PC-3 (cell line): ENCODE data around the gene CAMSAP1. TPM values are rescaled to one million over a fixed set of nuclear protein-coding genes. Genes with fewer than 3 reads are reported as not detected.

ENCODE experiments used
- ATAC-seq: fragments of 200-7000 bp; cut with Tn5 transposase; 2 replicates; pipeline ENCODE4 v1.9.1; 2020; ENCODE audit warnings: mild to moderate bottlenecking, moderate library complexity
- BruUV-seq: library from RNA; stranded (reverse); fragments of 400-500 nt; replicated peaks from 2 replicates; lab custom pipeline; 2021; lab: Mats Ljungman, UMichigan
- CTCF ChIA-PET: fragments of 300-600 bp; sonication (Branson Sonifier 250); formaldehyde crosslinking; loops from one replicate; lab custom pipeline; 2022; ENCODE audit warnings: antibody characterized with exemption; lab: Charles Lee
- POLR2A ChIA-PET: fragments of 300-600 bp; sonication (Branson Sonifier 250); formaldehyde crosslinking; loops from one replicate; lab custom pipeline; 2022; ENCODE audit warnings: antibody characterized with exemption; ENCODE audit not compliant: unreplicated experiment; lab: Charles Lee
- DNase-seq: peaks from one replicate; pipeline ENCODE4 v3.0.0-alpha.2; 2015
- H2AFZ ChIP-seq: fragments of 300-600 bp; sonication (generic); 2 replicates; pipeline ENCODE4 v1.6.0; 2016; ENCODE audit warnings: antibody characterized with exemption, low read length
- H3F3A ChIP-seq: fragments of 300-600 bp; sonication (generic); one replicate; pipeline ENCODE4 v1.6.0; 2017; ENCODE audit warnings: antibody characterized with exemption, low read length, control low read depth, mild to moderate bottlenecking; ENCODE audit not compliant: unreplicated experiment
- H3K27ac ChIP-seq: fragments of 300-600 bp; sonication (generic); 2 replicates; pipeline ENCODE4 v1.5.1; 2016; ENCODE audit warnings: mild to moderate bottlenecking, low read length
- H3K27me3 ChIP-seq: fragments of 300-600 bp; sonication (generic); 2 replicates; pipeline ENCODE4 v1.6.1; 2016; ENCODE audit warnings: low read length, mixed read lengths
- H3K36me3 ChIP-seq: fragments of 300-600 bp; sonication (generic); 2 replicates; pipeline ENCODE4 v1.6.1; 2016; ENCODE audit warnings: low read depth, mixed run types, low read length, mixed read lengths
- H3K4me1 ChIP-seq: fragments of 300-600 bp; sonication (generic); 2 replicates; pipeline ENCODE4 v1.5.1; 2016; ENCODE audit warnings: low read length; ENCODE audit not compliant: insufficient read depth
- H3K4me2 ChIP-seq: fragments of 300-600 bp; sonication (generic); 2 replicates; pipeline ENCODE4 v1.6.0; 2016; ENCODE audit warnings: low read length
- H3K4me3 ChIP-seq: fragments of 300-600 bp; sonication (generic); 2 replicates; pipeline ENCODE4 v1.5.1; 2016; ENCODE audit warnings: mild to moderate bottlenecking, low read length, mixed read lengths
- H3K79me2 ChIP-seq: fragments of 300-600 bp; sonication (generic); 2 replicates; pipeline ENCODE4 v1.6.1; 2017; ENCODE audit warnings: low read length, mixed read lengths
- H3K9ac ChIP-seq: fragments of 300-600 bp; sonication (generic); 2 replicates; pipeline ENCODE4 v1.6.0; 2016; ENCODE audit warnings: mild to moderate bottlenecking, low read length
- H3K9me2 ChIP-seq: fragments of 300-600 bp; sonication (generic); replicated peaks from 2 replicates; pipeline ENCODE4 v1.6.1; 2016; ENCODE audit warnings: mixed run types, low read length, mixed read lengths
- H3K9me3 ChIP-seq: fragments of 300-600 bp; sonication (generic); 2 replicates; pipeline ENCODE4 v1.6.1; 2016; ENCODE audit warnings: low read length, mixed read lengths
- H4K20me1 ChIP-seq: fragments of 300-600 bp; sonication (generic); 2 replicates; pipeline ENCODE4 v1.6.1; 2016; ENCODE audit warnings: low read length, mixed read lengths
- EZH2 ChIP-seq: fragments of 300-600 bp; sonication (generic); IDR thresholded peaks from one replicate; pipeline ENCODE4 v1.6.1; 2017; ENCODE audit warnings: antibody characterized with exemption, mild to moderate bottlenecking, low read length; ENCODE audit not compliant: unreplicated experiment
- EZH2phosphoT487 ChIP-seq: fragments of 300-600 bp; sonication (generic); IDR thresholded peaks from 2 replicates; pipeline ENCODE4 v1.6.1; 2018; ENCODE audit warnings: mild to moderate bottlenecking, antibody characterized with exemption, low read length, borderline replicate concordance
- intact Hi-C: fragments of 100-400 bp; cut with micrococcal nuclease; formaldehyde crosslinking; loops from 2 replicates; pipeline ENCODE4 v1.9.0; 2023
- total RNA-seq: library from RNA; depleted of rRNA; stranded (reverse); fragments of >200 nt; gene quantifications from 2 replicates; pipeline ENCODE4 v1.2.3, GENCODE V29; 2014
- TF ChIP-seq, protein P1 (sequence below): fragments of 300-600 bp; sonication (generic); conservative IDR thresholded peaks from 2 replicates; pipeline ENCODE4 v1.5.1; 2017; ENCODE audit warnings: antibody characterized with exemption, low read depth, mild to moderate bottlenecking, low read length

The CAMSAP1 gene
- total RNA-seq, 1 experiment from 2014 or later = 16.4 TPM

DNA sequence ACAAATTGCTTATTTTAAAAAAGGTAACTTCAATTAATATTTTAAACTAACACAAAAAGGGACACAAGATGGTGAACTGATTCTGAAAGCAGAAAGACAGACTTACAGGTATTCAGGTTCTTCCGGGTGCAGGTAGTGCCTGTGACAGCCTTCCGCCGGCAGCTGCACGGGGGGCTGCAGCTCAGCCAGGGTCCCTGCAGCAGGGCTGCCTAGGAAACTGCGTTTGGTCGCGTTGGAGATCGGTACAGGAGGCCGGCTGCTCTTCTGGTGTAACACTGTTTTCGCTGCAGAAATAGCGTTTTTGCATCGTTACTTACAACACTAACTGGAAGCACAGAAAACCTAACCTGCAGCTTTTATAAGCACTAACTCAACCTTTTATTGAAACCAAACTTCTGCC, 80.0 kb downstream of the CAMSAP1 start:
- Histone ChIP-seq H2AFZ (no peak overlapping the region), H3K4me3 (no peak overlapping the region), H3K27ac (no peak overlapping the region), H3K27me3 (no peaks in the 10 kb centered on the region), H3K4me1 (no peaks in the 10 kb centered on the region), H3K9me3 (no peaks in the 10 kb centered on the region), H3F3A (no peaks in the 10 kb centered on the region), H3K4me2 (no peak overlapping the region), H3K79me2 (0 out of 2 replicates have a peak, but pooled peaks cover 4% of the 10 kb centered on the region), H4K20me1 (no peaks in the 10 kb centered on the region), H3K9ac (no peak overlapping the region), H3K9me2 (no peaks in the 10 kb centered on the region), H3K36me3 (peaks cover 7% of the 10 kb centered on the region; the same call in 1 of the 2 replicates)
- ChIA-PET CTCF (no interaction called here), POLR2A (no interaction called here)
- DNase-seq (no peak), ATAC-seq (no peak)
- TF ChIP-seq EZH2phosphoT487 = no peak
- no peak for TF ChIP-seq EZH2
- TF ChIP-seq, protein P1, sequence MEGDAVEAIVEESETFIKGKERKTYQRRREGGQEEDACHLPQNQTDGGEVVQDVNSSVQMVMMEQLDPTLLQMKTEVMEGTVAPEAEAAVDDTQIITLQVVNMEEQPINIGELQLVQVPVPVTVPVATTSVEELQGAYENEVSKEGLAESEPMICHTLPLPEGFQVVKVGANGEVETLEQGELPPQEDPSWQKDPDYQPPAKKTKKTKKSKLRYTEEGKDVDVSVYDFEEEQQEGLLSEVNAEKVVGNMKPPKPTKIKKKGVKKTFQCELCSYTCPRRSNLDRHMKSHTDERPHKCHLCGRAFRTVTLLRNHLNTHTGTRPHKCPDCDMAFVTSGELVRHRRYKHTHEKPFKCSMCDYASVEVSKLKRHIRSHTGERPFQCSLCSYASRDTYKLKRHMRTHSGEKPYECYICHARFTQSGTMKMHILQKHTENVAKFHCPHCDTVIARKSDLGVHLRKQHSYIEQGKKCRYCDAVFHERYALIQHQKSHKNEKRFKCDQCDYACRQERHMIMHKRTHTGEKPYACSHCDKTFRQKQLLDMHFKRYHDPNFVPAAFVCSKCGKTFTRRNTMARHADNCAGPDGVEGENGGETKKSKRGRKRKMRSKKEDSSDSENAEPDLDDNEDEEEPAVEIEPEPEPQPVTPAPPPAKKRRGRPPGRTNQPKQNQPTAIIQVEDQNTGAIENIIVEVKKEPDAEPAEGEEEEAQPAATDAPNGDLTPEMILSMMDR = no peak
- intact Hi-C loops = no loop called here
- no TSS peak for BruUV-seq

DNA sequence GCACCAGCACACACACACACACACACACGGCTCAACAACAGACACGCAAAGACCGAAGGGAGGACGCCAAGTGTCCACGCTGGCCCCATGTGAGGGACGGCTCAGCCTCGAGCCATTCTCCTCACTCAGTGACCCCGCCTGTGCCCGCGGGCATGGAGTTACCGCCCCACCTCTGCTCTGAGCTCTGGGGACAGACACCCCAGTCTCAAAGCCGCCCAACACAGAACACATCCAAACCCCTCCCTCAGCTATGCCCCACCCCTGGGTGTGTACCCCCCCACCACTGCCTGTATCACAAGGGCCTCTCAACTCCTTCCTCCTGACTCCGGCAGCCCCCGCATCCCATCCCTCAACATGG, 81.2 kb downstream of the CAMSAP1 start:
- ATAC-seq = no peak
- Histone ChIP-seq H3K9ac (no peak overlapping the region), H3K79me2 (0 out of 2 replicates have a peak, but pooled peaks cover under 1% of the 10 kb centered on the region), H3F3A (no peaks in the 10 kb centered on the region), H3K36me3 (peaks cover 7% of the 10 kb centered on the region; the same call in 1 of the 2 replicates), H3K9me3 (no peaks in the 10 kb centered on the region), H2AFZ (no peak overlapping the region), H3K4me3 (no peak overlapping the region), H3K4me1 (no peaks in the 10 kb centered on the region), H3K9me2 (no peaks in the 10 kb centered on the region), H3K4me2 (no peak overlapping the region), H4K20me1 (no peaks in the 10 kb centered on the region), H3K27me3 (no peaks in the 10 kb centered on the region), H3K27ac (no peak overlapping the region)
- POLR2A ChIA-PET = interaction anchor here (0.6 kb wide), 1 partner anchor 22 kb away, joined by 4 read pairs; no protein-coding TSS in a partner anchor
- no peak for DNase-seq
- intact Hi-C loops = no loop called here
- CTCF ChIA-PET = no interaction called here
- TF ChIP-seq EZH2phosphoT487 = no peak
- TF ChIP-seq, protein P1 = no peak
- TF ChIP-seq EZH2 = no peak
- no TSS peak for BruUV-seq

DNA sequence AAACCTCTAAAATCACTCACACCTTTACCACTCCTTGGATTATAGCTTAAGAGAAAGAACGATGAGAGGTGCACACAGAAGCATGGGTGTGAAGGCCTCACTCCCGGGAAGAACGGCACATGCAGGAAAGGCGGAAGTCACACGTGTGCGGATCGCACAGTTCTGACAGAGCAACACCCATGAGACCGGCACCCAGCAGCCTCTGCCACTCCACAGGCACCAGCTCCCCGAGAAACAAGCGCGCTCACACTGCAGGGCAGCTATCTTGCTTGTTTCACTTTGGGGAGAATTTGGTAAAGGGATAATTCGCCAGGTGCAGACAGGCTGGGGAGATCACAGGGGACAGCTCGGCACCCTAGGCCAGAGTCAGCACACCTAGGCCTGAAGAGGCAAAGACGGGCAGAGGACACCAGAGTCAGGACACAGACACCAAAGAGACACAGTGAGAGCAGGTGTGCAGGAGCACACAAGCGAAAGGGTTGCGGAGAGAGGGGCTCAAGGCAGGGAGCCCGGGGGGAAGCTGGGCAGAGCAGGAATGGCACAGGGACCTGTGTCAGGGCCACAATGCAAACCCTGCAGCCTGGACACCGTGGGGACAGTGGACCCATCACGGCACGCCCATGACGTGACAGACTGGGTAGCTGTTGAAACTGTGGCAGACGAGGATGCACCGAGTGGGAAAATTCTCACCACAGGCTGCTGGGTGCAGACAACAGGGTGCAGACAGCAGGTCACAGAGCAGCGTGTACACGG, 81.7 kb downstream of the CAMSAP1 start:
- Histone ChIP-seq H3K4me3 (no peak overlapping the region), H3K4me1 (no peaks in the 10 kb centered on the region), H3K27ac (no peak overlapping the region), H3K4me2 (no peak overlapping the region), H3K9me3 (no peaks in the 10 kb centered on the region), H3K27me3 (no peaks in the 10 kb centered on the region), H3K9ac (no peak overlapping the region), H3K36me3 (peaks cover 7% of the 10 kb centered on the region; the same call in 1 of the 2 replicates), H4K20me1 (no peaks in the 10 kb centered on the region), H3K9me2 (no peaks in the 10 kb centered on the region), H3K79me2 (no peaks in the 10 kb centered on the region), H3F3A (no peaks in the 10 kb centered on the region), H2AFZ (no peak overlapping the region)
- BruUV-seq = no TSS peak
- intact Hi-C loops = no loop called here
- POLR2A ChIA-PET = interaction anchor here (0.6 kb wide), 1 partner anchor 23 kb away, joined by 4 read pairs; no protein-coding TSS in a partner anchor
- ATAC-seq = no peak
- CTCF ChIA-PET = no interaction called here
- DNase-seq = no peak
- TF ChIP-seq EZH2 = no peak
- TF ChIP-seq, protein P1 = no peak
- no peak for TF ChIP-seq EZH2phosphoT487
